ENCODE results near the gene CACNB3.

GRCh38 chr12:48780381-48781025, 37.8 kb upstream of the CACNB3 start:
- TF ChIP-seq EZH2 (IDR thresholded peaks at IDR 0.05; ENCODE audit: borderline replicate concordance, insufficient read depth, low read depth, low read length, poor library complexity, severe bottlenecking) (no peak), CTCF (IDR thresholded peaks at IDR 0.05) (no peak)
